Cardiac muscle cell (in vitro differentiated cells and primary cell): ENCODE results near the gene MEPCE. TPM values are rescaled to one million over a fixed set of nuclear protein-coding genes. Genes with fewer than 3 reads are reported as not detected.

Source experiments
- DNase-seq, 2 donors: peaks; one replicate each; pipeline versions ENCODE4 v3.0.0 to v3.0.0-alpha.2; 2010 to 2017; ENCODE audit warnings: low read depth in 1 of 2, low spot score in 1 of 2
- H3K27ac ChIP-seq: fragments of 200-600 bp; sonication (generic); 2 replicates; pipeline ENCODE4 v1.5.1; 2016
- H3K27me3 ChIP-seq: fragments of 200-600 bp; sonication (generic); 2 replicates; pipeline ENCODE4 v1.6.0; 2016; ENCODE audit warnings: control low read depth
- H3K36me3 ChIP-seq: fragments of 200-600 bp; sonication (generic); 2 replicates; pipeline ENCODE4 v1.5.1; 2016; ENCODE audit warnings: control low read depth
- H3K4me1 ChIP-seq: fragments of 200-600 bp; sonication (generic); 2 replicates; pipeline ENCODE4 v1.8.1; 2017; ENCODE audit warnings: low read depth, mild to moderate bottlenecking, mixed run types
- H3K4me3 ChIP-seq: fragments of 200-600 bp; sonication (generic); 2 replicates; pipeline ENCODE4 v1.5.1; 2016; ENCODE audit warnings: mild to moderate bottlenecking
- H3K9me3 ChIP-seq: fragments of 200-600 bp; sonication (generic); 2 replicates; pipeline ENCODE4 v1.5.1; 2017; ENCODE audit warnings: low read depth, mild to moderate bottlenecking, control low read depth
- polyA plus RNA-seq: library from polyadenylated mRNA; unstranded; fragments of >200 nt; fragmentation: Nextera tagmentation; extraction: Ambion mirVana; gene quantifications from 2 replicates; pipeline ENCODE4 v1.2.1, GENCODE V29; 2016
- total RNA-seq: library from RNA; depleted of rRNA; stranded (reverse); fragments of >200 nt; gene quantifications from 2 replicates; pipeline ENCODE4 v1.2.3, GENCODE V29; 2016
- TF ChIP-seq, protein P1 (sequence below): IDR thresholded peaks from 2 replicates; pipeline ENCODE4 v1.5.1; 2012; ENCODE audit warnings: low read depth, mild to moderate bottlenecking, low read length

MEPCE gene
- total and polyA plus RNA-seq, 2 experiments from 2014 or later, result 21.5 to 41.7 TPM

DNA sequence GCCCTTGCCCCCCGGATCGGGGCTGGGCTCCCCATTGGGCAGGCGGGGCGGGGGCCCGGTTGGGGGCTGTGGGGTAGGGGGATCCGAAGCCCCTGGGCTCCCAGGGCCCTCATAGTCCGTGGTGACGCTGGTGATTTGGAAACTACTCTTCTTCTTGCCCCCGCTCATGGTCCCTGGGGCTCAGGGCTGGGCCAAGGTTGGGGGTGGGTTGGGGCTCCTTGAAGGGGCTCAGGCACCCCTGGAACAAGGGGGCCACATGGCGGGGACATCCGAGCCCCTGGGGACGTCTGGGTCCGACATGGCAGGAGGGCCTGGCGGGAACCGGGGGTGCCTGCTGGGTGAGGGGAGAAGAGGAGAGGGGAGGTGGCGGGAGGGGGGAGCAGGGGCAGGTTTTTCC, 48.2 kb downstream of the MEPCE start:
- H3K36me3 ChIP-seq, result peaks cover 13% of the 10 kb centered on the region
- H3K9me3 ChIP-seq, result no peaks in the 10 kb centered on the region
- no peaks in the 10 kb centered on the region for H3K27me3 ChIP-seq
- no peak for DNase-seq
- peaks cover 30% of the 10 kb centered on the region for H3K4me1 ChIP-seq
- peak overlapping the region; percentile 89 for H3K4me3 ChIP-seq
- peak overlapping the region; percentile 87 for H3K27ac ChIP-seq
- TF ChIP-seq, protein P1, sequence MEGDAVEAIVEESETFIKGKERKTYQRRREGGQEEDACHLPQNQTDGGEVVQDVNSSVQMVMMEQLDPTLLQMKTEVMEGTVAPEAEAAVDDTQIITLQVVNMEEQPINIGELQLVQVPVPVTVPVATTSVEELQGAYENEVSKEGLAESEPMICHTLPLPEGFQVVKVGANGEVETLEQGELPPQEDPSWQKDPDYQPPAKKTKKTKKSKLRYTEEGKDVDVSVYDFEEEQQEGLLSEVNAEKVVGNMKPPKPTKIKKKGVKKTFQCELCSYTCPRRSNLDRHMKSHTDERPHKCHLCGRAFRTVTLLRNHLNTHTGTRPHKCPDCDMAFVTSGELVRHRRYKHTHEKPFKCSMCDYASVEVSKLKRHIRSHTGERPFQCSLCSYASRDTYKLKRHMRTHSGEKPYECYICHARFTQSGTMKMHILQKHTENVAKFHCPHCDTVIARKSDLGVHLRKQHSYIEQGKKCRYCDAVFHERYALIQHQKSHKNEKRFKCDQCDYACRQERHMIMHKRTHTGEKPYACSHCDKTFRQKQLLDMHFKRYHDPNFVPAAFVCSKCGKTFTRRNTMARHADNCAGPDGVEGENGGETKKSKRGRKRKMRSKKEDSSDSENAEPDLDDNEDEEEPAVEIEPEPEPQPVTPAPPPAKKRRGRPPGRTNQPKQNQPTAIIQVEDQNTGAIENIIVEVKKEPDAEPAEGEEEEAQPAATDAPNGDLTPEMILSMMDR, result no peak

DNA sequence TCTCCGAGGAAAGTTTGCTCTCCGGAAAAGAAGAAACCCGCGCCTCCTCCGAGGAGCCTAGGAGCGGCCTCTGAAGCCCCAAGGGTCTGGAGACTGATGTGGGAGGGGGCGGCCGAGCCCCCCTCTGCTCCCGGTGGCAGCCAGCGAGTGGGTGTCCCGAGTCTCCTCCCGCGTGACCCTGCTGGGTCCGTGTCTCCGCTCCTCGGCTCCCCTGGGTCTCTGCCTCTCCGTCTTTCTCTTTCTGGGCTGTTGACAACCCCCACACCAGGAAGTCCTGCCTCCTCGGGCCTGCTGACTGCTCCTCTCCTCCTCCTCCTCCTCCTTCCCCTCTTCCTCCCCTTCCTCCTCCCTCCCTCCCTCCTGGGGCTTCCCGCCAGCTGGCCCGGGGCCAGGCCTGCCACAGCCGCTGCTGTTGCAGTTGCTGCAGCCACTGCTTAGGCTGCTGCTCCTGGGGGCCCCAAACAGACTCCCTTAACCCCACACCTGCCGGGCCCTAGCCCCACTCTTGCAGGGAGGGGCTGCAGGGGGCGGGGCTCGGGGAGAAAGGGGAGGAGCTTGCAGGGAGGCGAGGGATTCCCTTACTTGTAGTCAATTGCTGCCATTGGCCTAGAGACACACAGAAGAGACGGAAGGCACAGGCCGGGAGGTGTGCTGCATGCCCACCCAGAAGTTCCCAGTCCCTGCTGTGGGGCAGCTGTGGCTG, 49.5 kb downstream of the MEPCE start, which contains the start of gene TSC22D4:
Gene TSC22D4, minus strand, starts transcription at position 257 of the 703 bp plus-strand sequence. CDS start 1,176 bp downstream, outside the sequence.
- peak; percentile 96 to 97 for DNase-seq
- no peaks in the 10 kb centered on the region for H3K9me3 ChIP-seq
- H3K36me3 ChIP-seq, result peaks cover 3% of the 10 kb centered on the region
- H3K4me3 ChIP-seq, result peak within 1 kb of the TSS; percentile 89
- H3K27ac ChIP-seq, result peak within 1 kb of the TSS; percentile 87
- H3K4me1 ChIP-seq, result peaks cover 32% of the 10 kb centered on the region
- no peaks in the 10 kb centered on the region for H3K27me3 ChIP-seq
- TF ChIP-seq, protein P1, result no peak

DNA sequence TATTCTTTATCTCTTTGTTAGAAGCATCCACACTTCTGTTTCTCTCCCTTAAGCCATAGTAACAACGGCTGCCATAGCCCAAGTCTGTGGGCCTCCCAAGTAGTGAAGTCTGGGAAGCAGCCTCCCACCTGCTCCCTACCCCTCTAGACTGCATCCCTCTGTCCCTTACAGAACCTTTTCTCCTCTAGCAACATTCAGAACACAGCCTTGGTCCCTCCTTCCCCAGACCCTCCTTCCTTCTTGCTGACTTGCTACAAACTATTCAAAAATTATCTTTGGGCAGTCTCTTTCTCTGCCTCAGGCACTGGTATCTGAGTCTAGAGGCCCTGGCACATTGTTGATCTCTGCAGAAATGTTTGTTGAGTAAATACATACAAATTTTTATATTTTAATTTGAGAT, 51.8 kb downstream of the MEPCE start:
- TF ChIP-seq, protein P1, result no peak
- Histone ChIP-seq H3K27ac (no peak overlapping the region), H3K9me3 (no peaks in the 10 kb centered on the region)

DNA sequence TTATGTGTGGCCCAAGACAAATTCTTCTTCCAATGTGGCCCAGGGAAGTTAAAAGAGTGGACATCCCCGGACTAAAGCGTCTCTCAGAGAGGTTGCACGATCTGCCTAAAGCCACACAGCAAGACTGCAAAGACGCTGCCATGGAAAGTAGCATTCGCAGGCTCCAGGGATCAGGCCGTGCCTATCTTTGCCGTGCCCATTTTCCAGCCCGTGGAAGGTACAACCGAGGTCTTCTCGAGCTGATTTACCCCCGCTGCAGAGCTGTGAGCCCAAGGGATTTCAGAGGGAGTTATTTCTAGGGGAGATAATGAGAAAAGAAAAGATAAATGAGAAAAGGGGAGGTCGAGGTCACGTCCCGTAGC, 53.1 kb downstream of the MEPCE start:
- DNase-seq, result no peak
- Histone ChIP-seq H3K36me3 (no peaks in the 10 kb centered on the region), H3K4me1 (peaks cover 21% of the 10 kb centered on the region), H3K27me3 (no peaks in the 10 kb centered on the region), H3K9me3 (no peaks in the 10 kb centered on the region), H3K4me3 (peak overlapping the region; percentile 65), H3K27ac (no peak overlapping the region)
- TF ChIP-seq, protein P1, result no peak

More for the DNA sequence above, 51.8 kb downstream of the MEPCE start:
- no peak for DNase-seq
- no peaks in the 10 kb centered on the region for H3K27me3 ChIP-seq
- H3K4me1 ChIP-seq, result peaks cover 34% of the 10 kb centered on the region
- no peak overlapping the region for H3K4me3 ChIP-seq
- H3K36me3 ChIP-seq, result no peaks in the 10 kb centered on the region

GRCh38 chr7:100483090-100483721, 53.6 kb downstream of the MEPCE start:
- peak overlapping the region; percentile 65 for H3K4me3 ChIP-seq
- H3K27ac ChIP-seq, result peak overlapping the region; percentile 55
- DNase-seq, result peak; percentile 65 to 79
- H3K9me3 ChIP-seq, result no peaks in the 10 kb centered on the region
- no peaks in the 10 kb centered on the region for H3K36me3 ChIP-seq
- H3K4me1 ChIP-seq, result peaks cover 20% of the 10 kb centered on the region
- no peaks in the 10 kb centered on the region for H3K27me3 ChIP-seq
- TF ChIP-seq, protein P1, result peak; percentile 67

Other genes starting within 250 kb of the MEPCE start
- gene PVRIG, start 209.9 kb upstream of the MEPCE start, total RNA-seq, result 0.15 TPM in 1 of 2 replicates, not detected in the other
- 0.67 and 2.3 TPM in 2 replicates for gene PVRIG, start 209.9 kb upstream of the MEPCE start, polyA plus RNA-seq
- not detected in 2 replicates for gene SPDYE3, start 122.1 kb upstream of the MEPCE start, total RNA-seq
- 6.7 and 8.9 TPM in 2 replicates for gene SPDYE3, start 122.1 kb upstream of the MEPCE start, polyA plus RNA-seq
- gene PILRB, start 71.7 kb upstream of the MEPCE start, total RNA-seq, result 28.5 and 29.1 TPM in 2 replicates
- gene PILRB, start 71.7 kb upstream of the MEPCE start, polyA plus RNA-seq, result 29.2 and 31.0 TPM in 2 replicates
- gene PILRA, start 56.3 kb upstream of the MEPCE start, total RNA-seq, result 2.9 and 3.1 TPM in 2 replicates
- 2.3 and 4.0 TPM in 2 replicates for gene PILRA, start 56.3 kb upstream of the MEPCE start, polyA plus RNA-seq
- gene ZCWPW1, start 1.1 kb upstream of the MEPCE start, total RNA-seq, result 7.9 and 8.1 TPM in 2 replicates
- gene ZCWPW1, start 1.1 kb upstream of the MEPCE start, polyA plus RNA-seq, result 13.0 and 18.0 TPM in 2 replicates
- gene PPP1R35, start 6.7 kb downstream of the MEPCE start, total RNA-seq, result 51.5 and 81.5 TPM in 2 replicates
- gene PPP1R35, start 6.7 kb downstream of the MEPCE start, polyA plus RNA-seq, result 78.7 and 108 TPM in 2 replicates
- gene SPACDR, start 34.4 kb downstream of the MEPCE start, total RNA-seq, result 0.28 and 1.6 TPM in 2 replicates
- 0.79 and 1.2 TPM in 2 replicates for gene SPACDR, start 34.4 kb downstream of the MEPCE start, polyA plus RNA-seq
- gene TSC22D4, start 49.4 kb downstream of the MEPCE start, total RNA-seq, result 103 and 133 TPM in 2 replicates
- gene TSC22D4, start 49.4 kb downstream of the MEPCE start, polyA plus RNA-seq, result 91.9 and 138 TPM in 2 replicates
- 9.0 and 13.0 TPM in 2 replicates for gene NYAP1, start 54.1 kb downstream of the MEPCE start, total RNA-seq
- 0.06 and 0.22 TPM in 2 replicates for gene NYAP1, start 54.1 kb downstream of the MEPCE start, polyA plus RNA-seq
- gene AGFG2, start 109.4 kb downstream of the MEPCE start, total RNA-seq, result 18.3 and 21.7 TPM in 2 replicates
- gene AGFG2, start 109.4 kb downstream of the MEPCE start, polyA plus RNA-seq, result 9.3 and 17.0 TPM in 2 replicates
- 1.4 and 1.5 TPM in 2 replicates for gene SAP25, start 144.1 kb downstream of the MEPCE start, total RNA-seq
- gene SAP25, start 144.1 kb downstream of the MEPCE start, polyA plus RNA-seq, result 2.7 and 3.9 TPM in 2 replicates
- gene LRCH4, start 156.3 kb downstream of the MEPCE start, total RNA-seq, result 78.8 and 108 TPM in 2 replicates
- 80.9 and 103 TPM in 2 replicates for gene LRCH4, start 156.3 kb downstream of the MEPCE start, polyA plus RNA-seq
- 0.78 and 1.9 TPM in 2 replicates for gene FBXO24, start 156.5 kb downstream of the MEPCE start, total RNA-seq
- gene FBXO24, start 156.5 kb downstream of the MEPCE start, polyA plus RNA-seq, result 2.3 and 4.1 TPM in 2 replicates
- 43.2 and 46.3 TPM in 2 replicates for gene PCOLCE, start 172.5 kb downstream of the MEPCE start, total RNA-seq
- 70.4 and 111 TPM in 2 replicates for gene PCOLCE, start 172.5 kb downstream of the MEPCE start, polyA plus RNA-seq
- gene MOSPD3, start 182.7 kb downstream of the MEPCE start, total RNA-seq, result 30.1 and 36.0 TPM in 2 replicates
- gene MOSPD3, start 182.7 kb downstream of the MEPCE start, polyA plus RNA-seq, result 67.8 and 83.3 TPM in 2 replicates
- 0.89 and 2.5 TPM in 2 replicates for gene TFR2, start 211.7 kb downstream of the MEPCE start, total RNA-seq
- gene TFR2, start 211.7 kb downstream of the MEPCE start, polyA plus RNA-seq, result 0.39 TPM in 1 of 2 replicates, not detected in the other
- gene ACTL6B, start 226.6 kb downstream of the MEPCE start, total RNA-seq, result not detected in 2 replicates
- gene ACTL6B, start 226.6 kb downstream of the MEPCE start, polyA plus RNA-seq, result not detected in 2 replicates
- gene GNB2, start 243.9 kb downstream of the MEPCE start, total RNA-seq, result 233 and 234 TPM in 2 replicates
- 241 and 286 TPM in 2 replicates for gene GNB2, start 243.9 kb downstream of the MEPCE start, polyA plus RNA-seq